NCI-H460 (cell line): ENCODE measurements around the gene REV3L. TPM values are rescaled to one million over a fixed set of nuclear protein-coding genes. Genes with fewer than 3 reads are reported as not detected.
"Not testable (repeated sequence)": the region's sequence is repeated elsewhere in the genome, so short reads cannot be mapped to it uniquely, and the experiment has no call there.

Source experiments
- DNase-seq: peaks from one replicate; pipeline ENCODE4 v3.0.0-alpha.2; 2016; ENCODE audit warnings: low read depth; ENCODE audit errors: extremely low read depth
- total RNA-seq: library from RNA; depleted of rRNA; stranded (reverse); fragments of >200 nt; shearing (Covaris generic); gene quantifications from 2 replicates; pipeline ENCODE4 v1.2.3, GENCODE V29; 2014

REV3L gene
- total RNA-seq, 1 experiment from 2014 or later = 11.3 TPM

- DNase-seq = no peak
Observed at GRCh38 chr6:111270121-111270520, 212.9 kb downstream of the REV3L start.

- DNase-seq = no peak
Observed at GRCh38 chr6:111269401-111269970, 213.5 kb downstream of the REV3L start.

DNA sequence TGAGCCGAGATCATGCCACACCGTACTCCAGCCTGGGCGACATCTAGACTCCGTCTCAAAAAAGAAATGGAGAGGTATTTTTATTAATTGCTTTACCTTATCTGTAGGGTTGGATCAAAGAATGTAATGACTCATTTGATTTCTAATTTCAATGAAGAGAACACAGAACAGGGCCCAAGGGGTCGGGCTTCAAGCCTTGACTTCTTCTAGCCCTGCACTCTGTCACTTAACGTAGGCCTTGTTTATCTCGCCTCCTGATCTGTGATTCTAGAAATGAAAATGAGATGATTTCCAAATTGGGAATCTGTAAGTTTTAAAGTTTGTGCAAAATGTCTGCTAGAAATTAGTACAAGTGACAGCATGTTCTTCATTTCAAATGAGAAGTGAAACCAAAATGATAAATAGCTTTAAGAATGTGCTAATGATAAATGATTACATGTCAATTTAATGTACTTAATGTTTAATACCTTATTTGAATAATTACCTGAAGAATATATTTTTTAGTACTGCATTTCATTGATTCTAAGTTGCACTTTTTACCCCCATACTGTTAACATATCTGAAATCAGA, 215.2 kb downstream of the REV3L start:
- no peak for DNase-seq

DNA sequence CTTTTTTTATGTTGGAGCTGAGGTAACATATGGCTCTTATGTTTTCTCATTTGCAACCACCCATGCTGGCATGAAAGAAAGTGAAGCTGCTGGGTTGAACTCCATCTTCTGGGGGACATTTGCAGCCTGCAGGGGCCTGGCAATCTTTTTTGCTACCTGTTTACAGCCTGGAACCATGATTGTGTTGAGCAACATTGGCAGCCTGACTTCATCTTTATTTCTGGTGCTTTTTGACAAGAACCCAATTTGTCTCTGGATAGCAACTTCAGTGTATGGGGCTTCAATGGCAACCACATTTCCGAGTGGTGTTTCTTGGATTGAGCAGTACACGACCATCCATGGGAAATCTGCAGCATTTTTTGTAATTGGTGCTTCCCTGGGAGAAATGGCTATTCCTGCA, 216.7 kb downstream of the REV3L start:
- DNase-seq = no peak

GRCh38 chr6:111265842-111266241, 217.2 kb downstream of the REV3L start:
- DNase-seq = no peak

- DNase-seq = no peak
Observed at GRCh38 chr6:111263837-111264236, 219.2 kb downstream of the REV3L start.

DNA sequence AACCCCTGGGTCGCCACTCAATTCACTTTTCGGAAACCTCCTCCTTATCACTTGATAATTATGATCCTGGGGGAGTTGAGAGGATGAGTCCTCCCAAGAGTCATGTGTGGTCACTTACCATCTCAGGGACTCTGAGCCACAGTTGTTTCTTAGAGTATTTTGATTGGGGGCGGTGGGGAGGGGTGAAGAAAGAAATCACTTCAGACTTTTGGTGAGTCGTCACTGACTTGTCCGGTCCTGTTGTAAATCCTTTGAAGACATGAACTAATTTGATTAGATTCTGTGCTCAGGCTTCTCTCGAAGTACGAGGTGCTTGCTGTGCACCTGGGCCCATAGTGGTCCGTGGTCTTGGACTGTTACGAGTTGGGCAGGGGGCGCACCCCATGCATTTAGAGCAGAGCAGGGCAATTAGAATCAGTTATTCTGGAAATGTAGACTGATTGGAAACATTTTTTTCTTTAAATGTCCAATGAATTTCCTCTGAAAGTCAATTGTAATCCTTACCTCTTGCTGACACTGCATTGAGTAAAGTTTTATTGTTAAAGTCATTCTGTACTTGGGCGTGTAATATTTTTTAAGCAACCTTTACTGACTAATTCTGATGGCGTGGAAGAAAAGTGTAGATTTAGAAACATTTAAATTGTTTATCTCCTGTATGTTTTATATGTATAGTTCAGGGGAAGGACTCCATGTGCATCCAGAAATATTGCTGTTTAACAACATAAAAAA, 222.3 kb downstream of the REV3L start:
- no peak for DNase-seq

GRCh38 chr6:111259089-111259831, 223.8 kb downstream of the REV3L start:
- peak; percentile 96 for DNase-seq

DNA sequence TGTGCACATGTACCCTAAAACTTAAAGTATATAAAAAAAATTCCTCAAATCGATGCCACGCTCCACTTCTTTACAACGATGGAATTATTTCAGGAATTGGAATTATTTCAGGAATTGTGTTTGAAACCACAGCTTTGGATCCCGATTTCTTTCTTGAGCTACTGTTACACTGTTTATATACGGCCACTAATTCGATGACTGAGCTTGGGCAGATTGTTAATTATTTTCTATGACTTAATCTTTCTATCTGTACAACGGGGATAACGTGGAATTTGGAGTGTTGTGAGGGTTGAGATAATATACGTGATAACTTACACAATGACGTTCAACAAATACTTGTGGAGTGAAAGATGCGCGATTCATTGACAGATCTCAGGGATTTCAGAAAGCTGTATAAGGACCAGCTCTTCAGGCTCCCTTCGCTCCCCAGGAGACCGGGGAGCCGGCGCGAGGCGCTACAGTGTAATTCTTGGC, 224.4 kb downstream of the REV3L start:
- DNase-seq = no peak

DNA sequence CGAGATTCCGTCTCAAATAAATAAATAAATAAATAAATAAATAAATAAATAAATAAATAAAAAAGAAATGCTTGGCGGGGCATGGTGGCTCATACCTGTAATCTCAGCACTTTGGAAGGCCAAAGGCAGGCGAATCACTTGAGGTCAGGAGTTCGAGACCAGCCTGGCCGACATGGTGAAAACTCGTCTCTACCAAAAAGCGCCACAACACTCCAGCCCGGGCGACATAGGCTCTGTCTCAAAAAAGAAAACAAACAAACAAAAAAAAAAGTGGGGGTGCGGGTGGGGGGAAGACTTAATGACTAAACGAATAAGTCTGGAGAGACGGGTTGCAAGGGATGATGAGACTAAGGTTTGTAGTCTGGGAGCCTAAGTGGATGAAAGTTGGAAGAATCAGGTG, 225.0 kb downstream of the REV3L start:
- DNase-seq = no peak

- no peak for DNase-seq
Observed at GRCh38 chr6:111256646-111257045, 226.4 kb downstream of the REV3L start.

DNA sequence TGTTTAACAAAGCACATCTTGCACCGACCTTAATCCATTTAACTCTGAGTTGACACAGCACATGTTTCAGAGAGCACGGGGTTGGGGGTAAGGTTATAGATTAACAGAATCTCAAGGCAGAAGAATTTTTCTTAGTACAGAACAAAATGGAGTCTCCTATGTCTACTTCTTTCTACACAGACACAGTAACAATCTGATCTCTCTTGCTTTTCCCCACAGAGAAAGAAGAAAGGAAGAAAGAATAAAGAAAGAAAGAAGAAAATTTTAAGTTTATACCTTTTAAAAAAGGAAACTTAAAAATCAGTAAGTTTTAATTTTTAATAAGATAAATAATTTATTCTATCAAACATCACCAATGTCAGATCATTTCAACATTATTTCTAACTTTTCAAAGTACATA, 227.2 kb downstream of the REV3L start:
- not testable (repeated sequence) for DNase-seq

DNA sequence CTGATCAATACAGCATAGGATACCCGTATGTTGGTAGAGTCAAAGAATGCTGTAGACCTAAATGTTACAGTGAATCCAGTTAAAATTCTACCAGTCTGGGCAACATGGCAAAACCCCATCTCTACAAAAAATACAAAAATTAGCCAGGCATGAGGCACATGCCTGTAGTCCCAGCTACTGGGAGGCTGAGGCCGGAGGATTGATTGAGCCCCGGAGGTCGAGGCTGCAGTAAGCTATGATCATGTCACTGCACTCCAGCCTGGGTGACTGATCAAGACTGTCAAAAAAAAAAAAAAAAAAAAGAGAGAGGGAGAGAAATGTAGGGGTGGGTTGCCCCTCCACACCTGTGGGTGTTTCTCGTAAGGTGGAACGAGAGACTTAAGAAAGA, 228.2 kb downstream of the REV3L start:
- DNase-seq = no peak

DNA sequence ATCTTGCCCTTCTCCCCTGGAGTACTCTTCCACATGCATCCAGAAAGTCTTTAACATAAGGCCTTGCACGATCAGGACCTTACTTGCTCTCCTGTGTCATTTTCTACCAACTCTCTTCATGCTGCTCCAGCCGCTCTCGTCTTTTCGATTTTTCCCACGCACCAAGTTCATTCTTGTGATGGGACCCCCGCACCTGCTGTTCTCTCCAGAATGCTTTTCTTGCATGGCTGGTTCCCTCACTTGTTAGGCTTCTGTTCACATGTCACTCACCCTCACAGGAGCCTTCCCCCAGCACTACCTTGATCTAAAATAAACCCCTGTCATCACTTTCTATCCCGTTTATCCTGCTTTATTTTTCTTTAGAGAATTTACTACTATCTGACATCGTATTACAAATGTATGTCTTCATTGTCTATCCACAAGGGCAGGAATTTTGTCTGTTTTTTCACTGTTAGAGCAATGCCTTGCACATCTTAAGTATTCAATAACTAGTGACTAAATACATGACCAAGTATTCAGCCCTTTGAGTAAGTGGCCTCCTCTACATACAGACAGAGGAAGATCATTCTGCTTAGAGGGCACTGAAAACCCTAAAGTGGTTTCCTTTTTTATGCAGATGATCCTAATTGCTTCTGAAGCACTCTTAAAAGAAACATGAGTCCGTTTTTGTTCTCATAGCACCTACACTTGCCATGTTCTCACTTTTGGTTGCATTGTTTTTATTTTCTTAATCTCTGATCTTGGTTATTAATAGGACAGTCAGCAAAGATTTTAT, 228.8 kb downstream of the REV3L start:
- DNase-seq = no peak

DNA sequence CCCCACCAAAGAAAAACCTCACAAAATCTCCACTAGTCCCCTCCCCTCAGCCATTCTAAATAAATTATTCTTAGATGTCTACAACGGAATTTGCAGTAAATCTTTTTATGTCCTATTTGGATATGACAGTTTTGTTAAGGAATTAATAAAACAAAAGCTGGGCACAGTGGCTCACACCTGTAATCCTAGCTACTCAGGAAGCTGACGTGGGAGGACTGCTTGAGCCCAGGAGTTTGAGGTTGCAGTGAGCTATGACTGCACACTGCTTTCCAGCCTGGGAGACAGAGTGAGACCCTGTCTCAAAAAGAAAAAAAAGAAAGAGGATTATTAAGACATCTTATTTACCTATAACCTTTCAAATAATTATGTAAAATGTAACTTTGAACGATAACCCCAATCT, 230.3 kb downstream of the REV3L start:
- no peak for DNase-seq

- DNase-seq = no peak
Observed at GRCh38 chr6:111250791-111251354, 232.1 kb downstream of the REV3L start.
